Ascending aorta (tissue), 2 donors: ENCODE measurements around the gene USP24. TPM values are rescaled to one million over a fixed set of nuclear protein-coding genes. Genes with fewer than 3 reads are reported as not detected.

Source experiments
- DNase-seq, 2 donors: peaks; one replicate each; pipeline ENCODE4 v3.0.0-alpha.2; 2019; ENCODE audit warnings: low spot score in 2 of 2
- H3K27ac ChIP-seq, 2 donors: fragments of 200-600 bp; sonication (generic); one replicate each; pipeline ENCODE4 v1.5.1; 2016 to 2017; ENCODE audit warnings: mild to moderate bottlenecking in 1 of 2
- H3K27me3 ChIP-seq: fragments of 200-600 bp; sonication (generic); one replicate; pipeline ENCODE4 v1.5.1; 2017
- H3K36me3 ChIP-seq, 2 donors: fragments of 200-600 bp; sonication (generic); one replicate each; pipeline ENCODE4 v1.5.1; 2016
- H3K4me1 ChIP-seq, 2 donors: fragments of 200-600 bp; sonication (generic); one replicate each; pipeline ENCODE4 v1.5.1; 2016 to 2017; ENCODE audit warnings: mild to moderate bottlenecking in 1 of 2
- H3K4me3 ChIP-seq, 2 donors: fragments of 200-600 bp; sonication (generic); one replicate each; pipeline ENCODE4 v1.5.1; 2016 to 2017; ENCODE audit warnings: mild to moderate bottlenecking in 1 of 2
- H3K9me3 ChIP-seq, 2 donors: fragments of 200-600 bp; sonication (generic); one replicate each; pipeline ENCODE4 v1.5.1; 2016
- intact Hi-C: fragments of 100-400 bp; cut with DNase I; formaldehyde crosslinking; loops from one replicate; pipeline ENCODE4 v1.15.1; 2023
- total RNA-seq: library from RNA; depleted of rRNA; stranded (reverse); fragments of >200 nt; gene quantifications from one replicate; pipeline ENCODE4 v1.1.0, GENCODE V29; 2016
- TF ChIP-seq, protein P1 (sequence below), 3 experiments: fragments of 200-600 bp in 2 of 3; fragments of 450-650 bp in 1 of 3; sonication (generic) in 2 of 3; IDR thresholded peaks; one replicate each; pipeline ENCODE4 v1.5.1; 2016 to 2019; ENCODE audit warnings: antibody characterized with exemption in 3 of 3, mild to moderate bottlenecking in 1 of 3, moderate library complexity in 1 of 3

The USP24 gene
- total RNA-seq, 1 donor from 2014 or later, result 11.2 TPM

DNA sequence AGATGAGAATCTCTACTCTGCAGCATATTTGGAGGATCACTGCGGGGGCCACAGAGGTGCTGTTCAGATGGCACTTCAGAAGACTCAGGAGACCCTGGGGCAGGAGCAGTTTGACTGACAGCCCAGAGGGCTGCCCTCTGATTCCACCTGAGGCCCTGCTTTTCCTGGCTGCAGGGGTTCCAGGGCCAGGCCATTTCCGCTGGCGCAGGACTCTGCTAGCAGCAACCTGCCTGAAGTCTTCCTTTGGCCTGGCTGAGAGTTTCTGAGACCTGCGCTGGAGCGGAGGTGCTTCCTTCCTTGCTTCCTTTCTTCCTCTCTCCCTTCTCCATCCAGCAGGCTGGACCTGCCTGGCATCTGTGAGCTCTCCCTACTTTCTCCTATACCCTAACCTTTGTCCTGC lies 164.0 kb downstream of the USP24 start:
- no peaks in the 10 kb centered on the region for H3K9me3 ChIP-seq
- DNase-seq, result no peak
- H3K27ac ChIP-seq, result no peak overlapping the region
- TF ChIP-seq, protein P1, sequence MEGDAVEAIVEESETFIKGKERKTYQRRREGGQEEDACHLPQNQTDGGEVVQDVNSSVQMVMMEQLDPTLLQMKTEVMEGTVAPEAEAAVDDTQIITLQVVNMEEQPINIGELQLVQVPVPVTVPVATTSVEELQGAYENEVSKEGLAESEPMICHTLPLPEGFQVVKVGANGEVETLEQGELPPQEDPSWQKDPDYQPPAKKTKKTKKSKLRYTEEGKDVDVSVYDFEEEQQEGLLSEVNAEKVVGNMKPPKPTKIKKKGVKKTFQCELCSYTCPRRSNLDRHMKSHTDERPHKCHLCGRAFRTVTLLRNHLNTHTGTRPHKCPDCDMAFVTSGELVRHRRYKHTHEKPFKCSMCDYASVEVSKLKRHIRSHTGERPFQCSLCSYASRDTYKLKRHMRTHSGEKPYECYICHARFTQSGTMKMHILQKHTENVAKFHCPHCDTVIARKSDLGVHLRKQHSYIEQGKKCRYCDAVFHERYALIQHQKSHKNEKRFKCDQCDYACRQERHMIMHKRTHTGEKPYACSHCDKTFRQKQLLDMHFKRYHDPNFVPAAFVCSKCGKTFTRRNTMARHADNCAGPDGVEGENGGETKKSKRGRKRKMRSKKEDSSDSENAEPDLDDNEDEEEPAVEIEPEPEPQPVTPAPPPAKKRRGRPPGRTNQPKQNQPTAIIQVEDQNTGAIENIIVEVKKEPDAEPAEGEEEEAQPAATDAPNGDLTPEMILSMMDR (IDR thresholded peaks at IDR 0.05), result no peak
- no peaks in the 10 kb centered on the region for H3K36me3 ChIP-seq
- H3K4me1 ChIP-seq, result no peaks in the 10 kb centered on the region
- intact Hi-C loops, result no loop called here
- no peaks in the 10 kb centered on the region for H3K27me3 ChIP-seq
- no peak overlapping the region for H3K4me3 ChIP-seq

- intact Hi-C loops, result no loop called here
- DNase-seq, result no peak
Measured at GRCh38 chr1:55050283-55050682, 164.9 kb downstream of the USP24 start.

DNA sequence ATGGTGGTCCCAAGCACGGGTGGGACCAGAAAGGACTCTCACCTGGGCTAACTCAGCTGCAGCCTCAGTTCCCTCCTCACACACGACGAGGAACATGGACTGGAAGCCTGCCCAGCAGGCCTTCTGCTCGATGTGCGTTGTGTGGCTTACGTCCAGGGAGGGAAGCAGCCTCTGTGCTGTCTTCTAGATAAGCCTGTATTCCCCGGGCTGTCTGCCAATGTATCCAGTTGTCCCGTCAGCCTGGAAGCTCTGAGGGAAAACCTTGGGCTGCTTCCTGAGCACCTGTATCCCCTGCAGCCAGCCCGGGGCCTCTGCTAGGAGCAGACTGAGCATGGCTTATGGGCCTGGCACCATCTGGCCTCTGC lies 165.3 kb downstream of the USP24 start:
- intact Hi-C loops, result no loop called here
- TF ChIP-seq, protein P1 (IDR thresholded peaks at IDR 0.05), result no peak
- Histone ChIP-seq H3K27ac (no peak overlapping the region), H3K4me3 (no peak overlapping the region), H3K4me1 (no peaks in the 10 kb centered on the region), H3K36me3 (no peaks in the 10 kb centered on the region), H3K9me3 (no peaks in the 10 kb centered on the region), H3K27me3 (no peaks in the 10 kb centered on the region)
- no peak for DNase-seq

More at GRCh38 chr1:55050283-55050682, 164.9 kb downstream of the USP24 start:
- H3K4me1 ChIP-seq, result no peaks in the 10 kb centered on the region
- TF ChIP-seq, protein P1 (IDR thresholded peaks at IDR 0.05), result no peak
- H3K27me3 ChIP-seq, result no peaks in the 10 kb centered on the region
- H3K36me3 ChIP-seq, result no peaks in the 10 kb centered on the region
- H3K9me3 ChIP-seq, result no peaks in the 10 kb centered on the region
- no peak overlapping the region for H3K27ac ChIP-seq
- no peak overlapping the region for H3K4me3 ChIP-seq

DNA sequence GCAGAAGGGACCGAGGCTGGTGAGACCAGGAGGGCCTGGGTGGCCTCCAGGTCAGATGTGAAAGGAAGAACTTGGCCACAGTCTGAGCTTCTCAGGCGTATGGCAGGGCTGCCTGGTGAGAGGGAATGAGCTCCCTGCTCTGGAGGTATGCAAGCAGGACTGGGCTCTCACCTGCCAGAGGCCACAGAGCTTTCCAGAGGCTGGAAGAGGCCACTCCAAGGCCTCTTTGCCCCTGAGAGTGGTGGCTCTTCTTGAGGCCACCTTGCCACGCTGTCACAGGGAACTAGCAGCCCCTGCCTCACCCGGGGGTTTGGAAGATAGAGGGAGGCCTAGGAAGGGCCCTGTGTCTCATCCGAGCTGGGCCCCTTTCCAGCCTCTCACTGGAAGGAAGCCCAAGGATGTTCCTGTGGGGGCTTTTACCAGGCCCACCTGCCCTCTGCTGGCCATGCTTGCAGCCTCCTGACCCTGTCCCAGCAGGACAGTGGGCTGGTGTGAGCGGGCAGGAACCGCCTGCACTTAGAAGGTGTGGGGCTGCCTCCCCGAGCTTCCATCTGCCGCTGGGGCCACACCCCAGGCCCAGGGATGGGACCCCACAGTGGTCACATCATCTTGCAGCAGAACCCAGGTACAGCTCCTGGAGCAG lies 165.8 kb downstream of the USP24 start:
- Histone ChIP-seq H3K36me3 (no peaks in the 10 kb centered on the region), H3K4me3 (no peak overlapping the region), H3K9me3 (no peaks in the 10 kb centered on the region), H3K4me1 (no peaks in the 10 kb centered on the region), H3K27me3 (no peaks in the 10 kb centered on the region), H3K27ac (no peak overlapping the region)
- TF ChIP-seq, protein P1 (IDR thresholded peaks at IDR 0.05), result no peak
- intact Hi-C loops, result no loop called here
- DNase-seq, result no peak

GRCh38 chr1:55048453-55049270 lies 166.5 kb downstream of the USP24 start:
- DNase-seq, result no peak
- Histone ChIP-seq H3K36me3 (no peaks in the 10 kb centered on the region), H3K4me1 (no peaks in the 10 kb centered on the region), H3K27ac (no peak overlapping the region), H3K27me3 (no peaks in the 10 kb centered on the region), H3K9me3 (no peaks in the 10 kb centered on the region), H3K4me3 (no peak overlapping the region)
- TF ChIP-seq, protein P1 (IDR thresholded peaks at IDR 0.05), result no peak
- intact Hi-C loops, result no loop called here
